Measurements from ENCODE around the gene MET.
"Not testable (repeated sequence)": the region's sequence is repeated elsewhere in the genome, so short reads cannot be mapped to it uniquely, and the experiment has no call there.

The MET gene

GRCh38 chr7:116727432-116728009, 55.5 kb downstream of the MET start:
- no peak for DNase-seq (ENCODE audit: low read depth)

GRCh38 chr7:116728413-116728812, 56.4 kb downstream of the MET start:
- no peak for DNase-seq (ENCODE audit: low read depth)

GRCh38 chr7:116730097-116731022, 58.4 kb downstream of the MET start:
- no peak for DNase-seq (ENCODE audit: low read depth)

GRCh38 chr7:116731023-116731395, 59.0 kb downstream of the MET start:
- no peak for DNase-seq (ENCODE audit: low read depth)

GRCh38 chr7:116731445-116732335, 59.7 kb downstream of the MET start:
- DNase-seq (ENCODE audit: low read depth), result no peak

DNA sequence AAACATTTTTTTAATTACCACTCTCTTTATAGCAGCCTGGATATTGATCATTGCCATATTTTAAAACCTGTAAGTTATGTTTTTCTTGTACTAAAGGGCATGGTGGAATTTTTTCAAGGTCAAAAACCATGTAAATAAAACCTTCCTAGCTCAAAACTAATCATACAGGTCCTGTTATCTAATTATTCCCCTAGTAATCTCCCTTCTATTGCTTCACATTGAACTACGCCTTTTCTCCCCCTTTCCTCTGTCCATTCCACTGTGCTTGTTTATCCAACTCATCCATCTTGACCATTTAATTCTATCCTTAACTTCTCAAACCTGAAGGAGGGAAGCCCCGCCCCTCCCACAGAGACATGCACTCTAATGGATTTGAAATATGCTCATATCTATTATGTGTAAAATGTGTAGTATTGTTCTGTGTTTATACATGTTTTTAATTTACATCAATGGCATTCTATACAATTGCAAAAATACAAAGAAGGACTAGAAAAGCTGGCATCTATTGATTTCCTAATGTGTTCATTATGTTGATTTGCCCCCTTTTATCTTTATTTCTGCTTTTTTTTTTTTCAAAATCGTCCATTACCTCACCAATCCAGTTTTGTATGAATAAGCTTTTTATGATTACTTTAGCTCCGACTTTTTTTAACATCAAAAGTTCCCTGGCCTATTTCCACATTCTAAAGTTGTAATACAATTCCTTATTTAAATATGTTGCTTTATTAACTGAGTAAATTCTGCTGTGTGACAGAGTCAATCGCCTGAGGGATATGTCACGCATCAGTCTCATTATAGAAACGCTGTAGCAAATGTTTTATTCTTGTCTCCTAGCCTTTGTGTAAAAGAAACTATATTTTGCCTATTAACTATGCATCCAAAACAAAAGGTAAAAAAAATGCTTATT, 61.0 kb downstream of the MET start:
- no peak for DNase-seq (ENCODE audit: low read depth)

DNA sequence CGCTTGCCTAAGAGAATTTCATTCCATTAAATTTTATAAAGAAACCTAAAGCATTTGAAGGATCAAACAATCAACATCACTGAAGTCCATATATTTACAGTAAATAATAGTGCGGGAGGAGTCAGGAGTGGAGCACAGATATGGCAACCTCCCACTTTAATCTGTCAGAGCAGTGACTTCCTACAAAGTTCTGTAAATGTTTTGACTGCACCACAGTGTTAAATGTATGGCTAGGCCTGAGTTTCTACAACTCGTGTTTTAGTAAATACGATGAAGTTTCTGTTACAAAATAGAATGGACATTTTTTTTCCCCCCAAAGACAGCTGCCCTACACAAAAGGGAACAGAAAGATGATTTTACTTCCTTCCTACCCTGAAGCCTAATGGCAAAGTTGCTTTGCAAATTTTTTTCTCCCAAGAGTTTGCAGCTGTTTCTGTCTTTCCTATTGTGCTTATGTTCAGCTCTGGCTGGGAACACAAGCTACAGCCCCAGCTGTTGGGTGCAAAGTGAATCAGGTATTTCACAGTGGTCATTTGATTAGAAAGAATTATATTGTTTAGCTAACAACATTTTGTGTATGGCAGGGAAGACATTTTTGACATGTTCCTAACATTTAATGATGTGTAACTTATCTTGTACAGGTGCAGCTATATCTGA, 62.1 kb downstream of the MET start:
- DNase-seq (ENCODE audit: low read depth), result no peak

DNA sequence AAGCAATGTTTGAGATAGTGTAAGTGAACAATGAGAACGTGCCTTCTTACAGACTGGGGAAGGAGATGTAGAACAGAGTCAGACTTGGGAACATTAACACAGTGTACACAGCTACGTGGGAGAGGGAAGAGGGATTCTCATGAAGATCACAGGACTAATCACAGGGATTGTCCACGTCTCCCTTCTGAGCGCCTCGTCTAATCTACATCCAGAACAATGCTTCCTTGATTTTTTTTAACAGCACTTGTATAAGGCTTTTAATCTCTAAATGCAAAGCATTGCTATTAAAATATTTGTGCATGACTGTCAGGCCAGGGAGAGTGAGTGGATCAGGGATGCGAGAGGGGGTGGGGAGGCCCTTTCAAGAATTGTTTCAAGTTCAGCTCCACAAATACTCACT, 62.7 kb downstream of the MET start:
- no peak for DNase-seq (ENCODE audit: low read depth)

DNA sequence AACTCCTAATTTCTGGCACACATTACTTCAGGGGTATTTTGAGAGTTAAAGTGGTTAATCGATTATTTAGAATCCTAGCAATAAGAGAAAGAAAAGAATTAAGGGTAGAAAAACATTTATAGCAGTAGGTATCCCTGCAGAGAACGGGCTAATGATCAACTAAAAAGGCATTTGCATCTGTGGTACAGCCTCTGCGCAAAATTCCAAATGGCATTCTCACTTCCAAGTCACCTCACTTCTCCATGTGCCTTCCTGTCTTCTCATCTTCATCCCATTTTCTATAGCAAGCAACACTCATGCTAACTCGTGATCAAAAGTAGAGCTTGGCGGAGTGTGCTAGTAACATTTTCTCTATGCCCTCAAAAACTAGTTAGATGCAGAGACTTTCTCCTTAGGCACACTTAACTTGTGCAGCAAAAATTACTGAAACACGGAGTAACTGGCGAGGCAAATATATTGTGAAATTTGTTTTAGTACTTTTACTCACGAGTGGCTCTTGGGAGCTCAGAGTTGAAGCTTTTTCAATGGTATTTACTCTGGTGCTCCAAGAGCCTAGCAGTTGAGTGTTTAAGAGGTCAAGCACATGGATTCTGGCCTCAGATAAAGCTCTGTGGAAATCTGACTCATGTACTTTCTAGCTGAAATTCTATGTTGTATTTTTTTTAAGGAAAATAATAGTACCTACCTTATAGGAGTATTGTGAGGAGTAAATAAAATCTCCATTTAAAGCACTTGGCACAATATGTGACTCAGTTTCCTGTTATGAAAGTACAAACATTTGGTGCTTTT, 65.1 kb downstream of the MET start:
- DNase-seq (ENCODE audit: low read depth), result peak; percentile 37

DNA sequence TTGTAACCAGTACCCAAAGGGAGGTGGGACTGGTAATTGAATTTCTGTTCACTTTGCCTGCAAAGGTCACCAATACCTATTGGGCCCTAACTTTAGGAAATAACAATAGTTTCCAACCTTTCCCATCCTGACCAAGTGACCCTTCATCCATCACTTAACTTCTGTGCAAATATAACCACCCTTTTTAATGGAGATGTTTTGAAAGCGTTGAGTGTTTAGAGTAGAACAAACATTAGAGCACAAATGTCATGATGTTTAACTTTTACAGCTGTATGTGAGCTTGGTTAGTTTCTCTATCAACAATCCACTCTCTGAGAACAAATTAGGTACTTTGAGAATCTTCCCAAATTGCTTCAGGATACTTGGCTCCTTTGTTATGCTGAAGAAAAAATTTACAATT, 66.4 kb downstream of the MET start:
- DNase-seq (ENCODE audit: low read depth), result no peak

DNA sequence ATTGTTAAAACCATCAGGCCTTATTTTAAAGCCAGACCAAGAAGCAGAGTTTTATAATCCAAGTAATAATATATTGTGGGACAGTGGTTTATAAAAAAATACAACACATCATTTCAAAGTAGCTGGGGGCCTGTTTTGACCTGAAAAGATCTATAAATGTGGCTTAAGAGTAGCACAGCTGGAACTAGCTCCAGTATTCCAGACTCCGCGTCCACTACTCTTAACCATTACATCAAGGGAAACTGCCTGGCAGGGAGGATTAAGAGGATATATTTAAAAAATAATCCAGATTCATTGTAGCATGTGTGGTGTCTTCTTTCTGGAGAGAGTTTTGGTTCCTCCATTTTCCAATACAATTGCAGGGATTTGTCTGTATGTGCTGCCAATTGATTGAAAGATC, 67.3 kb downstream of the MET start:
- DNase-seq (ENCODE audit: low read depth), result no peak

DNA sequence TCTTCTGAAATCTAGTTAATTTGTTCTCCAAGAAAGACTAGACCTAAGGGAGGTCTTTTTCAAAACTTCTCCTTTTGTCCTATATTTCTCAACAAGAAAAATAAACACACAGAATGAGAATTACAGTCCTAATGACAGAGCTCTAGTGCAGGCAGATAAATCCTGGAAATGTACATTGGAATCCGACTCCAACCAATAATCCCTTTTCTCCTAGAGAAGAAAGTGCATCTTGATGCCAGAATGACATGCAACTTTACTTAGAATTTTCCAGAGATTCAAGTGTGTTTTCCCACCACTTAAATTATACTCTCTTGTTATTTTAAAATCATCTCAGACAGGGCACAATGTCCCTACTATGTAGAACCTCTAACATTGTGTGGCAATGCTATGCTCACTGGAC, 68.2 kb downstream of the MET start:
- DNase-seq (ENCODE audit: low read depth), result no peak

DNA sequence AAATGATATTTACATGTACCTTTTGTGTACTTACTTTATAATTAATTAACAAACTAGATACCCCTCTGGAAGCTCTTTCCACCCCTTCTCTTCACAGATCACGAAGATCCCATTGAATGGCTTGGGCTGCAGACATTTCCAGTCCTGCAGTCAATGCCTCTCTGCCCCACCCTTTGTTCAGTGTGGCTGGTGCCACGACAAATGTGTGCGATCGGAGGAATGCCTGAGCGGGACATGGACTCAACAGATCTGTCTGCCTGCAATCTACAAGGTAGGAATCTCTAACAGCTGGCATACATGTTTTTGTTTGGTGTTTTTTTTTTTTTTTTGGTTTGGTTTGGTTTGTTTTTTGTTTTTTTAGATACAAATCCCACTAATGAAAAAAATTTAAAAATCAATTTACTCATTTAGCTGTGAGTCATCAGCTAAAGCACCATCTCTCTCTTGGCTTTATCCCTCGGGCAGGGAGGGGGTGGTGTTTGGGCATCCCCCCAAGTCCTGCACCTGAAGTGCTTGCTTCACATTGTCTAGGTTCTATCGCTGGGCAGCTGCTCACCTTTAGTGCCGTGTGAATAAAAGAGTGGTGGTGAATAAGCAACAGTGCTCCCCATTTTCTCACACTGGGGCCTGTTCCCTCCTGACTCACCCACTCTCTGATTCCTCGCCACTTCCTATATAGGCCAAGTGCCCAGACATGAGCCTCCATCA, 68.9 kb downstream of the MET start:
- DNase-seq (ENCODE audit: low read depth), result no peak

DNA sequence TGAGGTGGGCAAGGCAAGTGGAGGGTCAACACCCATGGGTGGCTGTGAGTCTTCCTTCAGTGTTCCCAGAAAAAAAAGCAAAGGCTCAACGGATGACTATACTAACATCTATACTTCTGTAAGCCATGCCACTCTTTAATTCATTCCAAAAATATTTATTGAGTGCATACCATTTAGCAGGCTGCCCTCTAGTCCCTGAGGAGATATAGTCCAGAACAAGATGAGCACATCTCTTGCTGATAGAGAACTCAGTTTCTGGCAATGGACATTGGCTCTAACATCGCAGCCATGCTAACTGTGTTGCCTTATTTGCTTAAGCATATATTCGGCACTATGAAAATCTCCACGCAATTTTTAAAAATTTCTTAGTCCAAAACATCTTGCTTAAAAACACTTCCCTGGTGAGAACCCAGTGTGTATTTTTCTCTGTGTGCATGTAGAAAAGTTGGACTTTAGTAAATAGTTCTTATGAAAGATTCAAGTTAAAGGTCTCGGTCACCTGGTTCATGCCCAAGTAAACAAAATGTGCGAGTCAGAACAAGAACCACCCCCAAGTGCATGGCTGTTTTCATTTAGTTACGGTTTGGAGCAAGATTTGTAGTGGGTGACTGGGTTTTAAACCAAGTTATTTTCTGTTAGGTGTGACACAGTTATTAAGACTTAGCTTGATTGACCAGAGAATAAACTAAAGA, 69.8 kb downstream of the MET start:
- DNase-seq (ENCODE audit: low read depth), result peak; percentile 37

DNA sequence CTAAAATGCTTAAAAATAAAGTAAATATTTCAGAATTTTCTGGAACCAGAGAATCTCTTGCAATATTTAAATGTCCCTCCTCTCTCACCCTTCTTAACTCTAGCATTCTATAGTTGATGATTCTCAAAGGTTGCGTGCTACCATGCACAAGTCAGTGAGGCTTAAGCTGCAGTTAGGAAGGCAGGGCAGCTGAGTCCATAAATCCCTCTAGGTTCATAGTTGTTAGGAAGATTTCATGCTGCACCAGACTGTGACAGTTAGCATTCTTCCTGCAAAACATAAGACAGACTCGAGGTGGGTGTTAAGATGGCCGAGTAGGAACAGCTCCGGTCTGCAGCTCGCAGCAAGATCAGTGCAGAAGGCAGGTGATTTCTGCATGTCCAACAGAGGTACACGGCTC, 70.6 kb downstream of the MET start:
- DNase-seq (ENCODE audit: low read depth), result no peak

DNA sequence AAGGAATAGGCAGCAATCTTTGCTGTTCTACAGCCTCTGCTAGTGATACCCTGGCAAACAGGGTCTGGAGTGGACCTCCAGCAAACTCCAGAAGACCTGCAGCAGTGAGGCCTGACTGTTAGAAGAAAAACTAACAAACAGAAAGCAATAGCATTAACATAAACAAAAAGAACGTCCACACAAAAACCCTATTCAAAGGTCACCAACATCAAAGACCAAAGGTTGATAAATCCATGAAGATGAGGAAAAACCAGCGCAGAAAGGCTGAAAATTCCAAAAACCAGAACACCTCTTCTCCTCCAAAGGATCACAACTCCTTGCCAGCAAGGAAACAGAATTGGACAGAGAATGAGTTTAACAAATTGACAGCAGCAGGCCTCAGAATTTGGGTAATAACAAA, 71.8 kb downstream of the MET start:
- DNase-seq (ENCODE audit: low read depth), result not testable (repeated sequence)

DNA sequence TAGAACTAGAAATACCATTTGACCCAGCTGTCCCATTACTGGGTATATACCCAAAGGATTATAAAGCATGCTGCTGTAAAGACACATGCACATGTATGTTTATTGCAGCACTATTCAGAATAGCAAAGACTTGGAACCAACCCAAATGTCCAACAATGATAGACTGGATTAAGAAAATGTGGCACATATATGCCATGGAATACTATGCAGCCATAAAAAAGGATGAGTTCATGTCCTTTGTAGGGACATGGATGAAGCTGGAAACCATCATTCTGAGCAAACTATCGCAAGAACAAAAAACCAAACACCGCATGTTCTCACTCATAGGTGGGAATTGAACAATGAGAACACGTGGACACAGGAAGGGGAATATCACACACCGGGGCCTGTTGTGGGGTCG, 74.4 kb downstream of the MET start:
- not testable (repeated sequence) for DNase-seq (ENCODE audit: low read depth)

GRCh38 chr7:116751070-116751469, 79.1 kb downstream of the MET start:
- DNase-seq (ENCODE audit: low read depth), result not testable (repeated sequence)

All from EH (cell line).